ENCODE results near the gene HGS. TPM values are rescaled to one million over a fixed set of nuclear protein-coding genes. Genes with fewer than 3 reads are reported as not detected.
A peak's percentile ranks its signal among the peaks of the same experiment; 100 is the strongest.

The HGS gene
- total and polyA plus RNA-seq, 2 of the 8 experiments (the other 6 are each of a cell fraction or from before 2014, with no cell fraction given): 80.8 to 99.7 TPM

DNA sequence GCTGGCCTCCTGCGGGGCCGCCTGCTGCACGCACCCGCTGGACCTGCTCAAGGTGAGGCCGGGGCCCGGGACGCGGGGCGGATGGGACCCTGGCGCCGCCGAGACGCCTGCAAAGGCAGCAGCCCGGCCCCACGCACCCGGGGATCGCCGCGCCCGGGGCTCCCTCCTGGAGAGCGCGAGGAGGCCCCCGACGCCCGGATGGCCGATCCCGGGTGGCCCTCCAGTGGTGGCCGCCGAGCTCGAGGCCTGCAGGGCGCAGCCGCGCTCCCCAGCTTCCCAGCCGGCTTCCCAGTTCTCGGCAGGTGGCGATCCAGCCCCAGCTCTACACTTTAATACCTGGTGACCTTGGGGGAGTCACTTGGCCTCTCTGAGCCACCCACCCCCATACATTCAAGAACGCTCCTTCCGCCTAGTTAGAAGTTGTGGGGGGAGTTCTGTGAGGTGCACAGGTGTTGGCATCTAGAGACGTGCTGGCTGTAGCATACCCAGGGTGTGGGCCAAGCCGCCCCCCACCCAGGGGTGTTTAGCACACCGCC is 28.7 kb downstream of the HGS start (continued):
- TF ChIP-seq JUND (IDR thresholded peaks at IDR 0.05; ENCODE audit: low read length) (no peak), KDM4A (IDR thresholded peaks at IDR 0.05; ENCODE audit: low read depth, low read length, severe bottlenecking) (peak; percentile 90), POLR2AphosphoS5 (IDR thresholded peaks at IDR 0.05; ENCODE audit: low read depth, low read length) (0 out of 2 replicates have a peak, but pooled peaks have one; percentile 5)
- TF ChIP-seq, protein P1, sequence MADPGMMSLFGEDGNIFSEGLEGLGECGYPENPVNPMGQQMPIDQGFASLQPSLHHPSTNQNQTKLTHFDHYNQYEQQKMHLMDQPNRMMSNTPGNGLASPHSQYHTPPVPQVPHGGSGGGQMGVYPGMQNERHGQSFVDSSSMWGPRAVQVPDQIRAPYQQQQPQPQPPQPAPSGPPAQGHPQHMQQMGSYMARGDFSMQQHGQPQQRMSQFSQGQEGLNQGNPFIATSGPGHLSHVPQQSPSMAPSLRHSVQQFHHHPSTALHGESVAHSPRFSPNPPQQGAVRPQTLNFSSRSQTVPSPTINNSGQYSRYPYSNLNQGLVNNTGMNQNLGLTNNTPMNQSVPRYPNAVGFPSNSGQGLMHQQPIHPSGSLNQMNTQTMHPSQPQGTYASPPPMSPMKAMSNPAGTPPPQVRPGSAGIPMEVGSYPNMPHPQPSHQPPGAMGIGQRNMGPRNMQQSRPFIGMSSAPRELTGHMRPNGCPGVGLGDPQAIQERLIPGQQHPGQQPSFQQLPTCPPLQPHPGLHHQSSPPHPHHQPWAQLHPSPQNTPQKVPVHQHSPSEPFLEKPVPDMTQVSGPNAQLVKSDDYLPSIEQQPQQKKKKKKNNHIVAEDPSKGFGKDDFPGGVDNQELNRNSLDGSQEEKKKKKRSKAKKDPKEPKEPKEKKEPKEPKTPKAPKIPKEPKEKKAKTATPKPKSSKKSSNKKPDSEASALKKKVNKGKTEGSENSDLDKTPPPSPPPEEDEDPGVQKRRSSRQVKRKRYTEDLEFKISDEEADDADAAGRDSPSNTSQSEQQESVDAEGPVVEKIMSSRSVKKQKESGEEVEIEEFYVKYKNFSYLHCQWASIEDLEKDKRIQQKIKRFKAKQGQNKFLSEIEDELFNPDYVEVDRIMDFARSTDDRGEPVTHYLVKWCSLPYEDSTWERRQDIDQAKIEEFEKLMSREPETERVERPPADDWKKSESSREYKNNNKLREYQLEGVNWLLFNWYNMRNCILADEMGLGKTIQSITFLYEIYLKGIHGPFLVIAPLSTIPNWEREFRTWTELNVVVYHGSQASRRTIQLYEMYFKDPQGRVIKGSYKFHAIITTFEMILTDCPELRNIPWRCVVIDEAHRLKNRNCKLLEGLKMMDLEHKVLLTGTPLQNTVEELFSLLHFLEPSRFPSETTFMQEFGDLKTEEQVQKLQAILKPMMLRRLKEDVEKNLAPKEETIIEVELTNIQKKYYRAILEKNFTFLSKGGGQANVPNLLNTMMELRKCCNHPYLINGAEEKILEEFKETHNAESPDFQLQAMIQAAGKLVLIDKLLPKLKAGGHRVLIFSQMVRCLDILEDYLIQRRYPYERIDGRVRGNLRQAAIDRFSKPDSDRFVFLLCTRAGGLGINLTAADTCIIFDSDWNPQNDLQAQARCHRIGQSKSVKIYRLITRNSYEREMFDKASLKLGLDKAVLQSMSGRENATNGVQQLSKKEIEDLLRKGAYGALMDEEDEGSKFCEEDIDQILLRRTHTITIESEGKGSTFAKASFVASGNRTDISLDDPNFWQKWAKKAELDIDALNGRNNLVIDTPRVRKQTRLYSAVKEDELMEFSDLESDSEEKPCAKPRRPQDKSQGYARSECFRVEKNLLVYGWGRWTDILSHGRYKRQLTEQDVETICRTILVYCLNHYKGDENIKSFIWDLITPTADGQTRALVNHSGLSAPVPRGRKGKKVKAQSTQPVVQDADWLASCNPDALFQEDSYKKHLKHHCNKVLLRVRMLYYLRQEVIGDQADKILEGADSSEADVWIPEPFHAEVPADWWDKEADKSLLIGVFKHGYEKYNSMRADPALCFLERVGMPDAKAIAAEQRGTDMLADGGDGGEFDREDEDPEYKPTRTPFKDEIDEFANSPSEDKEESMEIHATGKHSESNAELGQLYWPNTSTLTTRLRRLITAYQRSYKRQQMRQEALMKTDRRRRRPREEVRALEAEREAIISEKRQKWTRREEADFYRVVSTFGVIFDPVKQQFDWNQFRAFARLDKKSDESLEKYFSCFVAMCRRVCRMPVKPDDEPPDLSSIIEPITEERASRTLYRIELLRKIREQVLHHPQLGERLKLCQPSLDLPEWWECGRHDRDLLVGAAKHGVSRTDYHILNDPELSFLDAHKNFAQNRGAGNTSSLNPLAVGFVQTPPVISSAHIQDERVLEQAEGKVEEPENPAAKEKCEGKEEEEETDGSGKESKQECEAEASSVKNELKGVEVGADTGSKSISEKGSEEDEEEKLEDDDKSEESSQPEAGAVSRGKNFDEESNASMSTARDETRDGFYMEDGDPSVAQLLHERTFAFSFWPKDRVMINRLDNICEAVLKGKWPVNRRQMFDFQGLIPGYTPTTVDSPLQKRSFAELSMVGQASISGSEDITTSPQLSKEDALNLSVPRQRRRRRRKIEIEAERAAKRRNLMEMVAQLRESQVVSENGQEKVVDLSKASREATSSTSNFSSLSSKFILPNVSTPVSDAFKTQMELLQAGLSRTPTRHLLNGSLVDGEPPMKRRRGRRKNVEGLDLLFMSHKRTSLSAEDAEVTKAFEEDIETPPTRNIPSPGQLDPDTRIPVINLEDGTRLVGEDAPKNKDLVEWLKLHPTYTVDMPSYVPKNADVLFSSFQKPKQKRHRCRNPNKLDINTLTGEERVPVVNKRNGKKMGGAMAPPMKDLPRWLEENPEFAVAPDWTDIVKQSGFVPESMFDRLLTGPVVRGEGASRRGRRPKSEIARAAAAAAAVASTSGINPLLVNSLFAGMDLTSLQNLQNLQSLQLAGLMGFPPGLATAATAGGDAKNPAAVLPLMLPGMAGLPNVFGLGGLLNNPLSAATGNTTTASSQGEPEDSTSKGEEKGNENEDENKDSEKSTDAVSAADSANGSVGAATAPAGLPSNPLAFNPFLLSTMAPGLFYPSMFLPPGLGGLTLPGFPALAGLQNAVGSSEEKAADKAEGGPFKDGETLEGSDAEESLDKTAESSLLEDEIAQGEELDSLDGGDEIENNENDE (IDR thresholded peaks at IDR 0.05; ENCODE audit: insufficient replicate concordance, low read length): no peak

Data from H1 (cell line).